ENCODE data around the gene KIAA1755. TPM values are rescaled to one million over a fixed set of nuclear protein-coding genes. Genes with fewer than 3 reads are reported as not detected.

Gene KIAA1755
- total RNA-seq, 4 donors from 2014 or later = 0.12 to 3.4 (median 0.39) TPM

DNA sequence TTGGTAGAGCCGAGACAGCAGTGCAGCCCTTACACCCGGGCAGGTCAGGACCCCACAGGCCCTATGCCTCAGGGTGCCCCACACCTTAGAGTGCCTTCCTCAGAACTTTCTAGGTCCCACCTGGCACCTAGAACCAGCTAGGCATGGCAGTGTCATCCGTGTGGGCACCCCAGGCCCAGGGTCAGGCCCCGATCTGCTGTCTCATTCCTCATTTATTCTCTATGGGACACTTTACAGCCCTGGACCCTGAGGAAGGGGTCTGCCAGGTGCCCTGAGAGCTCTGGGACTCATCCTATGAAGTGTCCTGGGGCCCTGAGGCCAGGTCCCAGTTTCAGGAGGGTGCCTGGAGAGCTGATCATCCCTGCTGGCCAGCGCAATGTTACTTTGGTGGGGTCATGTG is 35.3 kb upstream of the KIAA1755 start:
- intact Hi-C loops (cut with DNase I) = no loop called here
- DNase-seq = no peak
- TF ChIP-seq, protein P1, sequence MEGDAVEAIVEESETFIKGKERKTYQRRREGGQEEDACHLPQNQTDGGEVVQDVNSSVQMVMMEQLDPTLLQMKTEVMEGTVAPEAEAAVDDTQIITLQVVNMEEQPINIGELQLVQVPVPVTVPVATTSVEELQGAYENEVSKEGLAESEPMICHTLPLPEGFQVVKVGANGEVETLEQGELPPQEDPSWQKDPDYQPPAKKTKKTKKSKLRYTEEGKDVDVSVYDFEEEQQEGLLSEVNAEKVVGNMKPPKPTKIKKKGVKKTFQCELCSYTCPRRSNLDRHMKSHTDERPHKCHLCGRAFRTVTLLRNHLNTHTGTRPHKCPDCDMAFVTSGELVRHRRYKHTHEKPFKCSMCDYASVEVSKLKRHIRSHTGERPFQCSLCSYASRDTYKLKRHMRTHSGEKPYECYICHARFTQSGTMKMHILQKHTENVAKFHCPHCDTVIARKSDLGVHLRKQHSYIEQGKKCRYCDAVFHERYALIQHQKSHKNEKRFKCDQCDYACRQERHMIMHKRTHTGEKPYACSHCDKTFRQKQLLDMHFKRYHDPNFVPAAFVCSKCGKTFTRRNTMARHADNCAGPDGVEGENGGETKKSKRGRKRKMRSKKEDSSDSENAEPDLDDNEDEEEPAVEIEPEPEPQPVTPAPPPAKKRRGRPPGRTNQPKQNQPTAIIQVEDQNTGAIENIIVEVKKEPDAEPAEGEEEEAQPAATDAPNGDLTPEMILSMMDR (IDR thresholded peaks at IDR 0.05) = no peak
- TF ChIP-seq POLR2A (IDR thresholded peaks at IDR 0.05) = no peak
- Histone ChIP-seq H3K27me3 (peaks cover 0 to 6% (median 0%) of the 10 kb centered on the region in 4 donors), H3K27ac (no peak overlapping the region), H3K4me3 (no peak overlapping the region), H3K9me3 (no peaks in the 10 kb centered on the region), H3K36me3 (no peaks in the 10 kb centered on the region), H3K4me1 (peaks cover 16 to 30% (median 21%) of the 10 kb centered on the region in 3 donors)
- 87 to 100% methylated on average over 3 of the region's 5 CpGs for WGBS, 2 donors

DNA sequence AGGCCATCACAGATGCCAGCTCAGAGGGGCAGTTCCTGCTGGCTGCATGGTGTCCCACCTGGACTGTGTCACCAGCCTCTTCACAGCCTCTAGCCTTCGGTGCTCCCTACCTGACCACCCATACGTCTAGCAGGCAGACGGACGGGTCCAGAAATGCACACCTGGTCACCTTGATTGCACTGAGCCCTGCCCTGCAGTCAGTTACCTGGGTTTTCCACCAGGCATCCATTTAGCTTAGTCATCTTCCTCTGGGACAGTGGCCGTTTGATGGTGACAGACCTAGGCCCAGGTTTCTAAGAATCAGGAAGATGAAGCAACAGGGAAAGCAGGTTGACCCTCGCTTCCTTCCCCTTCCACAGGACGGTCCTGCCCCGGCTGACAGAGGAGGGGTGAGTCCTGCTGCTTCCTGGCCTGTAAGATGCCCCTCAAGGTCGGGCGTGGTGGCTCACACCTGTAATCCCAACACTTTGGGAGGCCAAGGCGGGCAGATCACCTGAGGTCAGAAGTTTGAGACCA is 33.6 kb upstream of the KIAA1755 start:
- no peak for DNase-seq
- H3K27me3 ChIP-seq = peaks cover 0 to 6% (median 0%) of the 10 kb centered on the region in 4 donors
- no peaks in the 10 kb centered on the region for H3K36me3 ChIP-seq
- intact Hi-C loops (cut with DNase I) = no loop called here
- TF ChIP-seq POLR2A (IDR thresholded peaks at IDR 0.05) = no peak
- 58 to 96% methylated on average over 3 to 9 of the region's 11 CpGs for WGBS, 2 donors
- no peaks in the 10 kb centered on the region for H3K9me3 ChIP-seq
- H3K4me3 ChIP-seq = no peak overlapping the region
- H3K27ac ChIP-seq = no peak overlapping the region
- peaks cover 6 to 13% (median 9%) of the 10 kb centered on the region in 3 donors for H3K4me1 ChIP-seq

DNA sequence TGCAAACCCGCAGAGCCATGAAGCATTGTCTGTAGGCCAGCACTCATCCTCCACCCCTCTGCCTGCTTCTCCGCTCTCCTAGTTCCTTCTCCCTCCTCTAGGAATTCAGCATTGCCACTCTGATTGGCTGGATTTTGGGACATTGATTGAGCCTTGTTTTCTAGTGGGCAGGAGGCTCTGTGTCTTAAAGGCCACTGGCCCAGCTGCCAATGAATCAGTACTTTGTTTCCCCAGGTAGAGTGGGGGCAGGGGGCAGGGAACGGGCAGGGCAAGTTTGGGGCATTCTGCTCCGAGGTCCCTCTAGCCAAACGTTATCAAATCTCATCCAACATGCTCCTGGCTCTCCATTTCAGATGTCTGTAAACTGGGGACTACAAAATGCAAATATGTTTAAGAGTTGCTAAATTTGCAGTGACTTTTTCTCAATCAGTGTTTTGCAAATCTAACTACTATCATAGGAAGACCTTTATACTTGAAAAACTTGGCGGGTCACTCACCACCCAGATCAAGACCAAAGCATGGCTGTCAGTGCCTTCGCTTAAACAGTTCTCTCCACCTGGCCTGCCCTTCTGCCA is 33.0 kb upstream of the KIAA1755 start:
- 64 to 69% methylated on average over 6 of the region's 7 CpGs for WGBS, 2 donors
- H3K27me3 ChIP-seq = peaks cover 0 to 6% (median 0%) of the 10 kb centered on the region in 4 donors
- H3K4me3 ChIP-seq = no peak overlapping the region
- H3K36me3 ChIP-seq = no peaks in the 10 kb centered on the region
- H3K9me3 ChIP-seq = no peaks in the 10 kb centered on the region
- peaks cover 2 to 8% (median 3%) of the 10 kb centered on the region in 3 donors for H3K4me1 ChIP-seq
- no peak overlapping the region for H3K27ac ChIP-seq
- no peak for TF ChIP-seq POLR2A (IDR thresholded peaks at IDR 0.05)
- TF ChIP-seq, protein P1 (IDR thresholded peaks at IDR 0.05) = no peak
- DNase-seq = no peak
- intact Hi-C loops (cut with DNase I) = no loop called here

DNA sequence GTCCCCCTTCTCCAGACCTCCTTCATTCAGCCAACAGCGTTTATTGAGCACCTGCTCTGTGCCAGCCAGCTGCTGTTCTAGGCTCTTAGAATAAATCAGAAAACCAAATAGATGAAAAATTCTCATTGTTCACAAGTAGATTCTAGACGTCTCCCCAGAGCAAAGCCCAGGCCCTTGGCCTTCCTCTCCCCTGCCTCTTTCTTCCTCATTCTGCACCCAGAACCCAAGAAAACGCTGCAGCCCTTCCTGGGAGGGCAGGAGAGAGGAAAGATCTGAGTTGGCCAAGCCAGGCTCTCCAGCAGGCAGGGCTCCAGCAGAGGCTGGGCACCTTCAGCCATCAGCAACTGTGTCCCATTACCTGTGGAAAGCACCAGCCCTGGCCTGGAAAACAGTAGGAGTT is 31.4 kb upstream of the KIAA1755 start:
- intact Hi-C loops (cut with DNase I) = no loop called here
- H3K36me3 ChIP-seq = no peaks in the 10 kb centered on the region
- H3K4me3 ChIP-seq = no peak overlapping the region
- no peaks in the 10 kb centered on the region for H3K9me3 ChIP-seq
- no peak for DNase-seq
- WGBS, 2 donors = 48 to 67% methylated on average over 1 to 3 of the region's 3 CpGs
- H3K4me1 ChIP-seq = peaks cover 0 to 3% (median 0%) of the 10 kb centered on the region in 3 donors
- no peak overlapping the region for H3K27ac ChIP-seq
- TF ChIP-seq, protein P1 (IDR thresholded peaks at IDR 0.05) = no peak
- no peak for TF ChIP-seq POLR2A (IDR thresholded peaks at IDR 0.05)
- peaks cover 0 to 6% (median 0%) of the 10 kb centered on the region in 4 donors for H3K27me3 ChIP-seq

DNA sequence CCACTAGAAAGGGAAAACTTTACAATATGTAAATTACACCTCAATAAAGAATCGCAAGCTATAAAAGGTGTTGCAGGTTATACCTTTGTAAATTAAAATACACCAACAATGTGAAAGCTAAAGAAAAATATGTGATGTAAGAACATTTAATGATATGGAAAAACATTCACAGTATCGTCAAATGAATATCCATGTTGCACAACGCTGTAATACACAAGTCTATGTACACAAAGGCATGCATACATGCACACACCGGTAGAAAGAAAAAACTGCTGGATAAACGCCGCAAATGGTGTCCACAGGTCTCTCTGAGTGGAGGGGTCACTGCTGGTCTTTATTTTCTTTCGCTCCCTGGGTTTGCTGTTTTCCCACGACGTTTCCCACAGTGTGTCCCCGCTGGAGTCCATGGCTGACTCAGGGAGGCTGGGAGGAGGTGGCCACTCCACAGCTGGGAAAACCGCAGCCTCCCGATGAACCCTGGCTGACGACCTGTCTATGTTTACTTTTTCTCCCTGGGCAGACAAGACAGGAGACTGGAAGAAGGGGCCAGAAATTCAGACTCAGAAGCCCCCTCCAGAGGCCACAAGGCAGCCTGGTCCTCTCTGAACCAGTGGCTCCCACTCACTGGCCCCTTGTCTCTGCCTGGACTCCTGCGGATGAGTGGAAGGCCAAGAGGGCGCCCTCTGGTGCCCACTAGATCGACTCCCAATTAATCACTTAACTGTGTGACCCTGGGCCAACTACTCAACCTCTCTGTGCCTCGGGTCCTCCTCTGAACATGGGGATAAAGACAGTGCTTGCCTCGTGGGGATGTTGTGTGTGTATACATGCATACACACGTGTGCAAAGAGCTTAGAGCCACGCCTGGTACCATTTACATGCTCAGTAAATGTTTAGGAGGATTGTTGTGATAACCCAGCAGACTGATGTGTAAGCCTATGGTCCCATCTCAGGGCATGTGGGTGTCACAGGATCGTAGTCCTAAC is 30.6 kb upstream of the KIAA1755 start:
- Histone ChIP-seq H3K27ac (no peak overlapping the region), H3K9me3 (no peaks in the 10 kb centered on the region), H3K36me3 (no peaks in the 10 kb centered on the region), H3K4me1 (peaks cover 0 to 6% (median 0%) of the 10 kb centered on the region in 3 donors), H3K4me3 (no peak overlapping the region), H3K27me3 (peaks cover 0 to 6% (median 0%) of the 10 kb centered on the region in 4 donors)
- no peak for DNase-seq
- TF ChIP-seq, protein P1 (IDR thresholded peaks at IDR 0.05) = peak in 4 of 6 experiments; percentile 9 to 49 (median 20)
- TF ChIP-seq POLR2A (IDR thresholded peaks at IDR 0.05) = no peak
- intact Hi-C loops (cut with DNase I) = no loop called here
- 32 to 41% methylated on average over 15 of the region's 21 CpGs for WGBS, 2 donors
